Fibroblast of villous mesenchyme (primary cell): ENCODE results near the gene LRP1B. TPM values are rescaled to one million over a fixed set of nuclear protein-coding genes. Genes with fewer than 3 reads are reported as not detected.

ENCODE experiments used
- DNase-seq: peaks from one replicate; pipeline ENCODE4 v3.0.0-alpha.2; 2010; ENCODE audit warnings: low read depth
- H3K4me3 ChIP-seq: 2 replicates; pipeline ENCODE4 v1.5.1; 2011; ENCODE audit warnings: low read depth, mild to moderate bottlenecking, low read length
- total RNA-seq: library from RNA; depleted of rRNA; stranded (reverse); fragments of >200 nt; gene quantifications from 2 replicates; pipeline ENCODE4 v1.2.3, GENCODE V29; 2012
- TF ChIP-seq, protein P1 (sequence below): IDR thresholded peaks from 2 replicates; pipeline ENCODE4 v1.5.1; 2012; ENCODE audit warnings: low read depth, mild to moderate bottlenecking, low read length; ENCODE audit not compliant: insufficient read depth

Gene LRP1B
- total RNA-seq, 1 donor = 2.2 TPM

DNA sequence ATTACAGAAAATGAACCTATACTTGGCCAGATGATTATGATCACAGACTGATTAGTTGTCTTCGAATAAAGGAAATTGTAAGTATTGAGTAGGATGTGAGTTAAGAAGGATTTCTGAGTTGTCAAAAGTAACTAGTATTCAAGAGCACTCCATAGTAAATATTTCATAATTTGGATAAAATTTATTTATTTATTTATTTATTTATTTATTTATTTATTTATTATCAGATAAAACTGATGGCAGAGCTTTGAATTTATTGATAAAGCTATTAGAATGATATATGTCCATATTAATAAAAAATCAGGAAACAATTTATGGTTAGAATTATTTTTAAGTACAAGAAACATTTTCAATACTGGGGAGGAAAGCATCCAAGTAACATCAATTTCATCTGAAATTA, 1634.1 kb downstream of the LRP1B start:
- TF ChIP-seq, protein P1, sequence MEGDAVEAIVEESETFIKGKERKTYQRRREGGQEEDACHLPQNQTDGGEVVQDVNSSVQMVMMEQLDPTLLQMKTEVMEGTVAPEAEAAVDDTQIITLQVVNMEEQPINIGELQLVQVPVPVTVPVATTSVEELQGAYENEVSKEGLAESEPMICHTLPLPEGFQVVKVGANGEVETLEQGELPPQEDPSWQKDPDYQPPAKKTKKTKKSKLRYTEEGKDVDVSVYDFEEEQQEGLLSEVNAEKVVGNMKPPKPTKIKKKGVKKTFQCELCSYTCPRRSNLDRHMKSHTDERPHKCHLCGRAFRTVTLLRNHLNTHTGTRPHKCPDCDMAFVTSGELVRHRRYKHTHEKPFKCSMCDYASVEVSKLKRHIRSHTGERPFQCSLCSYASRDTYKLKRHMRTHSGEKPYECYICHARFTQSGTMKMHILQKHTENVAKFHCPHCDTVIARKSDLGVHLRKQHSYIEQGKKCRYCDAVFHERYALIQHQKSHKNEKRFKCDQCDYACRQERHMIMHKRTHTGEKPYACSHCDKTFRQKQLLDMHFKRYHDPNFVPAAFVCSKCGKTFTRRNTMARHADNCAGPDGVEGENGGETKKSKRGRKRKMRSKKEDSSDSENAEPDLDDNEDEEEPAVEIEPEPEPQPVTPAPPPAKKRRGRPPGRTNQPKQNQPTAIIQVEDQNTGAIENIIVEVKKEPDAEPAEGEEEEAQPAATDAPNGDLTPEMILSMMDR = no peak
- no peak for DNase-seq
- no peak overlapping the region for H3K4me3 ChIP-seq

DNA sequence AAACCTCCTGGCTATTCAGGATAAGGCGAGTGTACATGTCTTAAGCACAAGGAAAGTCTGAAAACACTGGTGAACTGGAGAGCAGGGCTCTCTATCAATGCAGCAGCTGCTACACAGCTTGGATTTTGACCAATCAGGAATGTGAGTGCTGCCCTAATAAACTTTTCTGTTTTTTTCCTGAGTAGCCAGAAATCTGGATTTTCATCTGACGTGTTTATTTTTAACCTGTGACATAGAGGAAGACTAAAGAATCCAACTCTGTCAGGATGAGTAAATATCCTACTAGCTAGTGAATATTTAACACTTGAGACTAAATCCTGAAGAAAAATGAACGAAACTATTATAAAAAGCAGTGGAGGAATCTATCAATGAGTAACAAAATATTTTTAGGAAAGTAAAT, 1638.9 kb downstream of the LRP1B start:
- H3K4me3 ChIP-seq = no peak overlapping the region
- TF ChIP-seq, protein P1 = no peak
- no peak for DNase-seq

DNA sequence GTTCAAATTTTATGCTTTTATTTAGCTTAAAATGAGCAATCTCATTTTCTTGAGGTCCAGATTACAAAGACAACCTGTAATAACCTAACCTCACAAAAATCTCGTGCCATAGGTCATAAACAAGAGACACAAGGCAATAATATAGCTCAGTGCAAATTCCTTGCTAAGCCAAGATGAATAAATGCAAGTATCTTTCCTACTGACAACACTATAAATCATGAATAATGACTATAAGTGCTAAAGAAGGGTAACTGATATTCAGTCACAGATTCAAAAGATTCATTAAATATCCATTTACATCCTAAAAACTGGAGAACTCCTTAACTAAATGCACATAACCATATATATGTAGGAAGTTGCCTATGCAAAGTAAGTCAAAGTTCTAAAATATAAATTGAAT, 1641.6 kb downstream of the LRP1B start:
- TF ChIP-seq, protein P1 = no peak
- DNase-seq = no peak

DNA sequence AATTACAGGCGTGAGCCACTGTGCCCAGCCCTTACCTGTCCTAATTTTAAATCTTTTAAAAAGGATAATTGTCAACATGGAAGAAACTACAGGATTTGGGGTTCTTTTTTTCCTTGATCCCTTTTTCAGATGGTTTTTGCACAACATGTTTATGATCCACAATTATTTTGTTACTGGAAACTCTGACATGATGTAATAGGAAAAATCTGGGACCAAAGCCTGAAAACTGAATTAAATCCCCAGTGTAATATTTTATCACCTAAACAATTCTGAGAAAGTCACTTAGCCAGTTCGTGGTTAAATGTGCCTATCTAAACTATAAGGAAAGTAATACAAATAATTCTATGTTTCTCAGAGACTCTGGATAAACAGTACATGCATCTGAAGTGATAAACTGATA, 1649.7 kb downstream of the LRP1B start:
- no peak for DNase-seq
- TF ChIP-seq, protein P1 = no peak
- no peak overlapping the region for H3K4me3 ChIP-seq

More for the DNA sequence above, 1641.6 kb downstream of the LRP1B start:
- no peak overlapping the region for H3K4me3 ChIP-seq

DNA sequence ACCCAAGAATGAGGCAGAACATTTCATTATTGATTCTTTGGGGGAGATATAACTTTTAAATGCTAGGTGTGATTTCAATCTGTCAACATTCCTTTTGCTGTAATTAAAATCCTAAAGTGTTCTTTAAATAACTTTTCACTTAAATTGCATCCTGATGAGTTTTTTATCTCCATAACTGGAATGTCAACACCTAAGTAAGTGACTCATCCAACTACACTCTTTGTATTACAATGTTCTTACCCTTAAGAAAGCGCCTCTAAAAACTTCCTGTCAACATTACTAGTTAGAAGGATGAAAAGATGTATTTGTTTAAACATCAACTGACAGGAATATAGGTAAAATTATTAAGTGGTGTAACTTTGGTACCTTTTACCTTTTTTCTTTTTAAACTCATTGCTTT, 1657.0 kb downstream of the LRP1B start:
- DNase-seq = no peak
- TF ChIP-seq, protein P1 = no peak
- no peak overlapping the region for H3K4me3 ChIP-seq

DNA sequence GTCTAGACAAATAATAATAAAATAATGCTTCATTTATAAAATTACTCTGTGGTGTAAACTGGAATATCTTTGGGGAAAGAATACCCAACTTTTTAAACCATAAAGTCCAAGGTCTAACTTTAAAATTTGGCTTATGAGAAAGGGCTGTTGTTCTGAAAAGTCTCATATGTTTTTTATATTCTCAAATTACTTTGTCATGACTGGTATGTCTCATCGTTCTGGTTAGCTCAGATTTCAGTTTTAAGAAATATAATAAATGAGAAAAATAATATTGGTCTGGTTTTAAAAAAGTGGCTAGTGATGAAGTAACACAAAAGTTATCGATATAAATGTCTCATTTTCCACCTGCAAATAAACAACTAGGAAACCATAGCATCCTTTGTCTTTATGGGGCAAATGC, 1658.1 kb downstream of the LRP1B start:
- DNase-seq = no peak
- no peak overlapping the region for H3K4me3 ChIP-seq
- TF ChIP-seq, protein P1 = no peak

DNA sequence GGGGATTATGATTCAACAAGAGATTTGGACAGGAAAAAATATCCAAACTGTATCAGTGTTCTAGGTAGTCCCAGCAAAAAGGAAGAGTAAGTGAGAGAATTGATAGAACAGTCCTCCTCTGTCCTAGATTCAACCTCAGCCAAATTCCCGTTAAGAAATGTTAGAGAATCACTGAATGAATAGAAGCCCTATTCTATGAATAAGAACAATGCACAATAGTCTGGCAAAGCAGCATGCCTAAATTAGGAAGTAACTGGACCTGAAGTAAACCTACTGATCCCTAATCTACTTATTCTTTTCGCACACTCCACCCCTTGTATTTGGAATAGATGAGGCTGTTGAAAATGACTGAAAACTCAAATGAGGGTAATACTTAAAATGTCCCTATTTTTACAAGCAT, 1665.5 kb downstream of the LRP1B start:
- DNase-seq = no peak
- TF ChIP-seq, protein P1 = no peak
- H3K4me3 ChIP-seq = no peak overlapping the region
